Motor neuron (in vitro differentiated cells): ENCODE results near the gene WNT2B. TPM values are rescaled to one million over a fixed set of nuclear protein-coding genes. Genes with fewer than 3 reads are reported as not detected.
A peak's percentile ranks its signal among the peaks of the same experiment; 100 is the strongest.

Source experiments
- ATAC-seq, 8 experiments: fragments of 200-7000 bp; cut with Tn5 transposase; replicated peaks in 6 of 8; 2 replicates each; pipeline ENCODE4 v1.8.0; 2021; ENCODE audit warnings: mild to moderate bottlenecking in 8 of 8, moderate library complexity in 8 of 8
- H3K27ac ChIP-seq, 2 donors: fragments of 250-450 bp; sonication (Bioruptor Pico); 2 replicates each; pipeline ENCODE4 v1.9.0; 2021; ENCODE audit warnings: antibody characterized with exemption in 2 of 2, mild to moderate bottlenecking in 2 of 2, moderate library complexity in 1 of 2
- H3K4me1 ChIP-seq, 2 donors: fragments of 250-450 bp; sonication (Bioruptor Pico); replicated peaks in 1 of 2; 2 replicates each; pipeline ENCODE4 v1.6.1; 2021; ENCODE audit warnings: antibody characterized with exemption in 2 of 2, mild to moderate bottlenecking in 2 of 2, moderate library complexity in 1 of 2
- H3K4me3 ChIP-seq, 5 donors: fragments of 250-450 bp; sonication (Bioruptor Pico); 2 replicates each; pipeline ENCODE4 v1.9.0; 2021; ENCODE audit warnings: antibody characterized with exemption in 5 of 5, mild to moderate bottlenecking in 5 of 5, moderate library complexity in 4 of 5
- WGBS, 10 experiments: fragments of 450-650 bp; shearing (Covaris generic); methylation state at CpG; one replicate each; pipeline ENCODE4 v1.0.0; 2022; 5-methylcytosine and 5-hydroxymethylcytosine counted together
- in situ Hi-C, 9 experiments: fragments of 400-800 bp; cut with MboI; loops; one replicate each; pipeline ENCODE4 v1.15.0; 2021; ENCODE audit warnings: low sequenced_read_pairs in 9 of 9, low pct_unique_long_range_greater_than_20kb in 2 of 9; ENCODE audit not compliant: unreplicated experiment in 9 of 9
- total RNA-seq, 8 experiments: library from RNA; unstranded; fragments of 300-600 nt; gene quantifications; 2 replicates each; pipeline versions ENCODE4 v1.2.3 to v1.2.4, GENCODE V29; 2022

Gene WNT2B
- total RNA-seq, 8 experiments from 2014 or later: 2.3 to 4.3 (median 3.5) TPM

- H3K4me1 ChIP-seq: no peaks in the 10 kb centered on the region
- H3K4me3 ChIP-seq: no peak overlapping the region
- in situ Hi-C loops: no loop called here
- peak in 3 of 8 experiments; percentile 42 to 49 (median 45) for ATAC-seq
- WGBS, 10 experiments: 0 to 91% (median 88%) methylated on average over 2 to 6 of the region's 6 CpGs; no CpG with 5 or more reads in 1 of the 10 experiments
- no peak overlapping the region for H3K27ac ChIP-seq
Measured at GRCh38 chr1:112533029-112533428, 24.3 kb downstream of the WNT2B start.

DNA sequence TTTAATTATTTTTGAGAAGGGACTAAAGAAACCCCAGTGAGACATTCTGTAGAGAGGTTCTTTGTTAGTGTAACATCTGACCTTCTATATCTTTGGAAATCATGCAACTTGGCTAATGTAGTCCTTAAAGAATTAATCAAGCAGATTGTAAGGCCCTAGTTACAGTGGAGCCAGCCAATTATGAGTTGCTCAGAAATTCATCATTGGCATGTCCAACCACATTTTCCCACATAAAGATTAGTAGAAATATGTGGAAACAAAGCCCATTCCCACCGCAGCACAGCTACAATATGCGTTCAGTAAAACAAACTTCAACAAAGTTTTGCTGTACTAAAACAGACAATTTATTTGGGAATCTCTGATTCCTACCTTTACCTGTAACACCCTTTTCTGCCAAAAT, 27.8 kb downstream of the WNT2B start:
- no peaks in the 10 kb centered on the region for H3K4me1 ChIP-seq
- in situ Hi-C loops: no loop called here
- no peak overlapping the region for H3K27ac ChIP-seq
- whole genome bisulfite sequencing, 10 experiments: 52 to 100% (median 79%) methylated on average over 1 to 2 of the region's 2 CpGs; no CpG with 5 or more reads in 1 of the 10 experiments
- ATAC-seq: no peak
- H3K4me3 ChIP-seq: no peak overlapping the region

DNA sequence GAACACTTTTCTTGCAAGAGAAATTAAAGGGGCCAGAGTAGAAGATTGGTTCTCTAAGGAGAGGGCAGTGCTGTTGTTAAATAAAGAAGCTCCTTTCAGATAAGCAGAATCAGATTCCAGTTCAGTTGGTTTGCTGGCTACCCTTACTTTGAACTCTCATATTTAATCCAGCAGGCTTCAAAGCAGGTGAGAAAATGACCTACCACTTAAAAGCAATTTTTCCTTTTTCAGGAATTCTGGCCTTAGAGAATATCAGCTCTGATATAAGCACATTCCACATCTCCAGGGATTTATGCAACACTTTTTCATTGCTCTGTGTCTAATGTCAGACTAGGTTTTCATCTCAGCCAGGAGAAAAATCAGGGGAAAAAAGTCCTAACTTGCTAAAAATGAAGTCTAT, 28.7 kb downstream of the WNT2B start:
- no peak for ATAC-seq
- H3K27ac ChIP-seq: no peak overlapping the region
- no peaks in the 10 kb centered on the region for H3K4me1 ChIP-seq
- in situ Hi-C loops: no loop called here
- no peak overlapping the region for H3K4me3 ChIP-seq

DNA sequence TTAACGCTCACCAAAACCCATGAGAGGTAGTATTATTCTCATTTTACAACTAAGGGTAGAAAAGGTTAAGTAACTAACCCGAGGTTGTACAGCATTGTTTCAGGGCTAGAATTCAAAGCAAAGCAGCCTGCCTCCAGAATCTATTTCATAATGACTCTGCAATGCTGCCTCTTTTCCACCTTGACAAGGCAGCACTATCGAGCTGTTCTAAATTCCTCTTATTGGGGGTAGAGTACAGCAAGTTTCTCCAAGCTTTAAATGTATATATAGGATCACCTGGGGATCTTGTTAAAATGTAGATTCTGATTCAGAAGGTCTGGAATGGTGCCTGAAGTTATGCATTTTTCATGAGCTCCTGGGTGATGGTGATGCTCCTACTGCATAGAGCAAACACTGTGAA, 30.1 kb downstream of the WNT2B start:
- Histone ChIP-seq H3K27ac (no peak overlapping the region), H3K4me1 (no peaks in the 10 kb centered on the region), H3K4me3 (no peak overlapping the region)
- in situ Hi-C loops: no loop called here
- 22 to 100% (median 97%) methylated on average over 1 to 3 of the region's 3 CpGs; no CpG with 5 or more reads in 1 of the 10 experiments for WGBS, 10 experiments
- ATAC-seq: peak in 1 of 8 experiments; percentile 26

DNA sequence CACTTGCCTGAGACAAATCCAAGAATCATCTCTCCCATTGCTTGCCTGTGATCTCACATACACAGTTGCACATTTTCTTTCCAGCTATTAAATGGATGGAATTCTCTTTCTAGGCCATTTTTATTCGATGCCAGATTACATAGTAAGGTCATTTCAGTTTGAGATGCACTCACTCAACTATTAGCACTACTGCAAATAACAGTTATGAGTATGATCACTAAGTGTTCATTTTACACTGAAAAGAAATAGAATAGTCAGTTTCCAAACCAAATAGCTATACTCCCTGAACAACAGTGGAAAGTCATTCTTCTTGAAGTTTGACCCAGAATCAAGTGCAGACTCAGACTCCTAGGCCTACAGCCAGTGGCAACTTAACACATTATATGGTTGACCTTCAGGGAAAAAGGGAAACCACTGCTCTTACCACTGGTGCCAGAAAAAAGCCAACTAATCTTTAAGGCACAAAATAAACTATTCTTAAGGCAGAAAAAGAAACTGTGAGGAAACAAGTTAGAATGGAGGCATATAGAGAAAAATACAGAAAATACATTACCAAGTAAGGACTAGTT, 31.5 kb downstream of the WNT2B start:
- Histone ChIP-seq H3K27ac (no peak overlapping the region), H3K4me3 (no peak overlapping the region), H3K4me1 (no peaks in the 10 kb centered on the region)
- WGBS, 10 experiments: 20 to 83% (median 70%) methylated on average over 1 of the region's 1 CpG; no CpG with 5 or more reads in 7 of the 10 experiments
- ATAC-seq: no peak
- in situ Hi-C loops: no loop called here

- no peak for ATAC-seq
- Histone ChIP-seq H3K4me3 (no peak overlapping the region), H3K27ac (no peak overlapping the region), H3K4me1 (no peaks in the 10 kb centered on the region)
- in situ Hi-C loops: no loop called here
- 33 to 100% (median 100%) methylated on average over 1 of the region's 1 CpG; no CpG with 5 or more reads in 1 of the 10 experiments for WGBS, 10 experiments
Measured at GRCh38 chr1:112541299-112541698, 32.5 kb downstream of the WNT2B start.

DNA sequence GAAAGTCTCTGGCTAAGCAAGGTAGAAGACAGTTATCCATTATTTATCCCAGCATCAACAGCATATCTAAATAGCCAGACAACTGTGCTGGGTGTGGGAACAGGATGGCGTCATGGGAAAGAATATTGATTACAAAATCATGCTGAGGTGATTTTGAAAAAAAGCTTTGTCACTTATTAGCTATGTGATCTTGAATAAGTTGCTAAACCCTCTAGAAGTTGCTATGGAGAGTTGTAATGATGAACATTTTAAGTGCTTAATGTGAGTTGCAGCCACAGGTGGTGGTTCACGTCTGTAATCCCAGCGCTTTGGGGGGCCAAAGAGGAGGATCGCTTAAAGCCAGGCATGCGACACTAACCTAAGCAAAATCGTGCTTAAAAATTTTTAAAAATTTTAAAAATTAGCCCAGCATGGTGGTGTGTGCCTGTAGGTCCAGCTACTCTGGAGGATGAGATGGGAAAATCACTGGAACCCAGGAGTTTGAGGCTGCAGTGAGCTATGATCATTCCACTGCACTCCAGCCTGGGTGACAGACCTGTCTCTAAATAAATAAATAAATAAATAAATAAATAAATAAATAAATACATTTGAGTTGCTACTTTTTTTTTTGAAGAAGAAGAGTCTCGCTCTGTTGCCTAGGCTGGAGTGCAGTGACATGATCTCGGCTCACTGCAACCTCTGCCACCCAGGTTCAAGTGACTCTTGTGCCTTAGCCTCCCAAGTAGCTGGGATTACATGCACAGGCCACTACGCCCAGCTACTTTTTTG, 33.6 kb downstream of the WNT2B start:
- Histone ChIP-seq H3K4me3 (no peak overlapping the region), H3K27ac (no peak overlapping the region), H3K4me1 (no peaks in the 10 kb centered on the region)
- WGBS, 10 experiments: 86 to 100% (median 94%) methylated on average over 1 to 8 of the region's 9 CpGs
- ATAC-seq: no peak
- in situ Hi-C loops: no loop called here

GRCh38 chr1:112544011-112544688, 35.4 kb downstream of the WNT2B start:
- 0 to 100% (median 100%) methylated on average over 1 of the region's 1 CpG; no CpG with 5 or more reads in 1 of the 10 experiments for WGBS, 10 experiments
- Histone ChIP-seq H3K4me3 (no peak overlapping the region), H3K27ac (no peak overlapping the region), H3K4me1 (no peaks in the 10 kb centered on the region)
- in situ Hi-C loops: no loop called here
- peak in 4 of 8 experiments; percentile 40 to 97 (median 73) for ATAC-seq

DNA sequence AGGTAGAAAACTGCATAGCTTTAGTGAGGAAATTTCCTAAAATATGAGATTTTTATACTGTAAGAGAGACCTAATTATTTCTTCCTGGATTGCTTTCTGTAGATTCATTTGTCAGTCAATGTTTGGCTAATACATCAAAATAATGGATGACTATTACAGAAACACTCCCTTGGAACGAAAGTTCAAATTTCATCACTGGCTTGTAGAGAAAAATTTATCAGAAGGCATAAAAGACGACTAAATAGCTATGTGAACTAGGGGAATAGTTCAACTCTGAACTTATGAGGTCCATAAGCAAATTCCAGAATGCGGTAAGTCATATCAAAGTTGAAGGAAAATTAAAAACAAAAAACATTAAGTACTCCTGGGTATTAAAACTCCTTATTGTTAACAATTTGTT, 36.0 kb downstream of the WNT2B start:
- 33 to 98% (median 92%) methylated on average over 2 to 3 of the region's 3 CpGs for WGBS, 10 experiments
- in situ Hi-C loops: no loop called here
- ATAC-seq: no peak
- H3K27ac ChIP-seq: no peak overlapping the region
- no peaks in the 10 kb centered on the region for H3K4me1 ChIP-seq
- no peak overlapping the region for H3K4me3 ChIP-seq

DNA sequence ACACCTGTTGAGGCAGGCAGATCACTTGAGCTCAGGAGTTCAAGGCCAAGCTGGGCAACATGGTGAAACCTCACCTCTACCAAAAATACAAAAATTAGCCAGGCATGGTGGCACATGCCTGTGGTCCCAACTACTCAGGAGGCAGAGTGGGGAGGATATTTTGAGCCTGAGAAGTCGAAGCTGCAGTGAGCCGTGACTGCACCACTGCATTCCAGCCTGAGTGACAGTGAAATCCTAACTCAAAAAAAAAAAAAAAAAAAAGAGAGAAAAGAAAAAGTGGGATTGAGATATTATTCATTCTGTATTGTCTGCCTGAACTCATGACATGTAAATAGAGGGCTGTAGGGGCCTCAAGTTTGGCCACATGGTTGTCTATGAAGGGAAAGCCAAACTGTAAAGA, 37.3 kb downstream of the WNT2B start:
- no peak for ATAC-seq
- 80 to 100% (median 98%) methylated on average over 2 of the region's 2 CpGs; no CpG with 5 or more reads in 2 of the 10 experiments for WGBS, 10 experiments
- no peak overlapping the region for H3K27ac ChIP-seq
- in situ Hi-C loops: no loop called here
- no peak overlapping the region for H3K4me3 ChIP-seq
- no peaks in the 10 kb centered on the region for H3K4me1 ChIP-seq

DNA sequence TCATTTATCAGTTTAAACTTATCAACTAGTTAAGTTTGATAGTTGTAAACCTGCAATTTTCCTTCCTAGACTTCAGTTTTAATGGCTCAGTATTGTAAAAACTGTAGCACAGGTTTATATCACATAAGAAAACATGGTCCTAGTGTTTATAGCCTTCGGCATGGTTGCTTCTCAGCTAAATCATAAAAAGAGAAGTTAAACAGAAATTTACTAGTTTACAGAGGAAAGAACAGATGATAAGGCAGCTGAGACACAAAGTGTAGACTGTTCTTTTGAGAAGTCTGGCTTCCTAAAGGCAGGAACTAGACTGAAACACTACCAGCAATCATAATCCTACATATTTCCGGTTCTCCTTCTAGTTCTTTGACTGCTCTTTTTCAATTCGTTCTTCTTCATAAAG, 39.8 kb downstream of the WNT2B start:
- no peak overlapping the region for H3K27ac ChIP-seq
- no peak overlapping the region for H3K4me3 ChIP-seq
- H3K4me1 ChIP-seq: no peaks in the 10 kb centered on the region
- no peak for ATAC-seq
- in situ Hi-C loops: no loop called here
- 33 to 100% (median 97%) methylated on average over 1 to 3 of the region's 3 CpGs; no CpG with 5 or more reads in 2 of the 10 experiments for WGBS, 10 experiments

DNA sequence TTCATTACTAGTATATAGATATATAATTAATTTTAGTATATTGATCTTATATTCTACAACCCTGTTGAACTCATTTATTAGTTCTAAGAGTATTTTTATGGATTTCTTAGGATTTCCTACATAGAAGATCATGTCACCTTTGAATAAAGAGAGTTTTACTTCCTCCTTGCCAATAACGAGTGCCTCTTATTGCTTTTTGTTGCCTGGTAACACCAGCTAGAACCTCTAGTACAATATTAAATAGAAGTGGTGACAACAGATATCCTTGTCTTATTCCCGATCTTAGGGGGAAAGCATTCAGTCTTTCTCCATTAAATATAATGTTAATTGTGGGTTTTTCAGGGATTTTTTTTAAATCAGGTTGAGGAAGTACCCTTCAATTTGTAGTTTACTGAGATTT, 40.8 kb downstream of the WNT2B start:
- ATAC-seq: no peak
- Histone ChIP-seq H3K4me1 (no peaks in the 10 kb centered on the region), H3K27ac (no peak overlapping the region), H3K4me3 (no peak overlapping the region)
- 88 to 100% (median 95%) methylated on average over 1 to 2 of the region's 2 CpGs for WGBS, 10 experiments
- in situ Hi-C loops: no loop called here

- Histone ChIP-seq H3K4me3 (no peak overlapping the region), H3K27ac (no peak overlapping the region), H3K4me1 (no peaks in the 10 kb centered on the region)
- ATAC-seq: no peak
- in situ Hi-C loops: no loop called here
Measured at GRCh38 chr1:112554411-112554810, 45.6 kb downstream of the WNT2B start.
